ENCODE results near the gene ITGA2. TPM values are rescaled to one million over a fixed set of nuclear protein-coding genes. Genes with fewer than 3 reads are reported as not detected.

The ITGA2 gene
- total RNA-seq, 1 donor from 2014 or later = 4.7 TPM

DNA sequence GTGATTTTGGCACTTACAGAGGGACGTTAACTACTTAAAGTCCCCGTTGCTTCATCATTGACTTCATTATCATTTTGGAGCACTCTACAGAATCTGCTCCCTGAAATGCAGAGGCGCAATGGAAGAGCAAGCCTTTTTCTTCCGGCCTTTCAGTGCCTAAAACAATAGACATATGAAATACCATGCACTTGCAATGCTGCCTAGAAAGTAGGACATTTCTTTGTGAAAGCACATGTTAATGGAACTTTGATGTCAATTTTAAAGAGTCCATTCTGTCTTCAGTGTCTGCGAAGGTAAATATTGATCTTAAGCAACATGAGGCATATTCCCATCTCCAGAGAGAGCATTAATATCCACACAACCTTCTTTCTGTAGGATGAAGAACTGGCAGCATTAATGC, 36.3 kb downstream of the ITGA2 start:
- H3K9me3 Mint-ChIP-seq = no peaks in the 10 kb centered on the region
- H3K27ac Mint-ChIP-seq = no peak overlapping the region
- no peak for DNase-seq (ENCODE audit: low spot score in 2 of 2, unreplicated experiment in 2 of 2)
- no peak overlapping the region for H3K4me3 Mint-ChIP-seq
- TF ChIP-seq, protein P1, sequence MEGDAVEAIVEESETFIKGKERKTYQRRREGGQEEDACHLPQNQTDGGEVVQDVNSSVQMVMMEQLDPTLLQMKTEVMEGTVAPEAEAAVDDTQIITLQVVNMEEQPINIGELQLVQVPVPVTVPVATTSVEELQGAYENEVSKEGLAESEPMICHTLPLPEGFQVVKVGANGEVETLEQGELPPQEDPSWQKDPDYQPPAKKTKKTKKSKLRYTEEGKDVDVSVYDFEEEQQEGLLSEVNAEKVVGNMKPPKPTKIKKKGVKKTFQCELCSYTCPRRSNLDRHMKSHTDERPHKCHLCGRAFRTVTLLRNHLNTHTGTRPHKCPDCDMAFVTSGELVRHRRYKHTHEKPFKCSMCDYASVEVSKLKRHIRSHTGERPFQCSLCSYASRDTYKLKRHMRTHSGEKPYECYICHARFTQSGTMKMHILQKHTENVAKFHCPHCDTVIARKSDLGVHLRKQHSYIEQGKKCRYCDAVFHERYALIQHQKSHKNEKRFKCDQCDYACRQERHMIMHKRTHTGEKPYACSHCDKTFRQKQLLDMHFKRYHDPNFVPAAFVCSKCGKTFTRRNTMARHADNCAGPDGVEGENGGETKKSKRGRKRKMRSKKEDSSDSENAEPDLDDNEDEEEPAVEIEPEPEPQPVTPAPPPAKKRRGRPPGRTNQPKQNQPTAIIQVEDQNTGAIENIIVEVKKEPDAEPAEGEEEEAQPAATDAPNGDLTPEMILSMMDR (IDR thresholded peaks at IDR 0.05; ENCODE audit: unreplicated experiment) = no peak
- no peaks in the 10 kb centered on the region for H3K4me1 Mint-ChIP-seq
- no peaks in the 10 kb centered on the region for H3K36me3 Mint-ChIP-seq
- H3K27me3 Mint-ChIP-seq (ENCODE audit: low read depth) = no peaks in the 10 kb centered on the region

DNA sequence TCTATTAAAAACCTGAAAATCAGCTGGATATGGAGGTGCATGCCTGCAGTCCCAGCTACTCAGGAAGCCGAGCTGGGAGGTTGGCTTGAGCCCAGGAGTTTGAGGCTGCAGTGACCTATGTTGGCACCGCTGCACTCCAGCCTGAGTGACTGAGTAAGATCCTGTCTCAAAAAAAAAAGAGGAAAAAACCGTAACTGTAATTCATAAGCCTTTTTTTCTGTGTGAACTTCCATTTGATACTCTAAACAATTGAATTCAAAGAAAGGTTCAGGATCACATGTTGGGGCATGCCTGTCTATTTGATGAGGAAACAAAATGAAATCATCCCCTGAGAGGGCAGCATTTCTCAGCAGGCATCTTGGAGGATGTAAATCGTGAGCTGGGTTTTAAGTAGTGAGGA, 38.8 kb downstream of the ITGA2 start:
- Mint-ChIP-seq H3K27ac (no peak overlapping the region), H3K9me3 (no peaks in the 10 kb centered on the region), H3K4me1 (peaks cover 8% of the 10 kb centered on the region), H3K36me3 (no peaks in the 10 kb centered on the region), H3K27me3 (ENCODE audit: low read depth) (no peaks in the 10 kb centered on the region), H3K4me3 (no peak overlapping the region)
- no peak for DNase-seq (ENCODE audit: low spot score in 2 of 2, unreplicated experiment in 2 of 2)
- TF ChIP-seq, protein P1 (IDR thresholded peaks at IDR 0.05; ENCODE audit: unreplicated experiment) = no peak

DNA sequence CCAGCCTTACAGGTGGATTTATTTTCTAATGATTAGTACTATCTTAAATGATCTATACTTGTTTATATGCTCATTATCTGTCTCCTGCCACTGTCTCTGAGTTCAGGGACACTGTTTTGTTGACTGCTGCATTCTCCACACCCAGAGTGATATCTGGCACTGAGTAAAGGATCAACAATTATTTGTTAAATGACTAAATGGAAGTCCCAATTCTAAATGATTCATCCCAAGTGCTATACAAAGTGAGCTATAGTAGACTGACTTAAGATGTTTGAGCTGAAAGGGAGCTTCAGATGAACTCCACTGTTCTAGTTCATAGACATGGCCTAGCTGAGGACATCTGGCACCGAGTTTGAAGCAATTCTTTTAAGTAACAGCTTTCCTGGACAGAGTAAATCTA, 40.5 kb downstream of the ITGA2 start:
- TF ChIP-seq, protein P1 (IDR thresholded peaks at IDR 0.05; ENCODE audit: unreplicated experiment) = no peak
- peaks cover 11% of the 10 kb centered on the region for H3K4me1 Mint-ChIP-seq

DNA sequence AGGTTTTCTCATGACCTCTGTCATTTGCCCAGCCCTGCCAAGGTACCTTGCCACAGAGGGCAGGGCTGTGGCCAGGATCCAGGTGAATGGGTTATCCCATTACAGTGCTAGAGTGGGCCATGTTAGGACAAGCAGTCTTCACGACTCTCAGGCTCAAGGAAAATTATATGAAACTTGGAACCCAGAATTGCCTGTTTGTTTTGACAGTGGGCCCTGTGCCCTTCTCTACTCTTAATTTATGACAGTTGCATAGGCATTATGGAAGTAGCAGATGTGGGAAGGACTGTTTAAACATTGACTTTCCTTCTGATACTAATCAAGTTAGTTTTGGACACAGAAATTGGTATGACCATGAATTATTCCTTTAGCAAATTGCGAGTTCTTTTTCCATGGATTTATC, 41.7 kb downstream of the ITGA2 start:
- DNase-seq (ENCODE audit: low spot score in 2 of 2, unreplicated experiment in 2 of 2) = no peak
- no peaks in the 10 kb centered on the region for H3K9me3 Mint-ChIP-seq
- TF ChIP-seq, protein P1 (IDR thresholded peaks at IDR 0.05; ENCODE audit: unreplicated experiment) = no peak
- no peaks in the 10 kb centered on the region for H3K36me3 Mint-ChIP-seq
- no peaks in the 10 kb centered on the region for H3K27me3 Mint-ChIP-seq (ENCODE audit: low read depth)
- H3K4me3 Mint-ChIP-seq = no peak overlapping the region
- H3K27ac Mint-ChIP-seq = no peak overlapping the region
- peaks cover 16% of the 10 kb centered on the region for H3K4me1 Mint-ChIP-seq

More for the DNA sequence above, 40.5 kb downstream of the ITGA2 start:
- Mint-ChIP-seq H3K27me3 (ENCODE audit: low read depth) (no peaks in the 10 kb centered on the region), H3K27ac (no peak overlapping the region), H3K4me3 (no peak overlapping the region), H3K9me3 (no peaks in the 10 kb centered on the region), H3K36me3 (no peaks in the 10 kb centered on the region)
- no peak for DNase-seq (ENCODE audit: low spot score in 2 of 2, unreplicated experiment in 2 of 2)

DNA sequence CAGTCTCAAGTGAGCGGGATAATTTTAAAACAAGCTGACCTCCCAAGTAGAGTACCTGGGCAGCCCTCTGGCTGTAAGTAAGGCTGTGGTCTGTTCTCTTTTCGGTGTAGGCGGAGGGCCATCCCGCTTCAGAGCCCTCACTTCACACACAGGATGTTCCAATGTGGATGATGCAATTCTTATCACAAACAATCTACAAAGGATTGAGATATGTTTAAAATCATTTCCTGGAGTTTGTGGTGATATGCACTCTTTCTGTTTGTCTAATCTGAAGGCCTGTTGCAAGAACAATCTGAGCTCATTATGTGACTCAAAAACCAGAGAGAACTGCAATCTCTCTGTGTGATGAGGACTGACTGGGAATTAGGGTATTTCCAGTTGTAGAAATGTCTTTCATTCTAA, 42.5 kb downstream of the ITGA2 start:
- Mint-ChIP-seq H3K4me3 (no peak overlapping the region), H3K27me3 (ENCODE audit: low read depth) (no peaks in the 10 kb centered on the region), H3K4me1 (peaks cover 16% of the 10 kb centered on the region), H3K36me3 (no peaks in the 10 kb centered on the region), H3K9me3 (no peaks in the 10 kb centered on the region), H3K27ac (peak overlapping the region; percentile 2)
- DNase-seq (ENCODE audit: low spot score in 2 of 2, unreplicated experiment in 2 of 2) = no peak
- TF ChIP-seq, protein P1 (IDR thresholded peaks at IDR 0.05; ENCODE audit: unreplicated experiment) = no peak

DNA sequence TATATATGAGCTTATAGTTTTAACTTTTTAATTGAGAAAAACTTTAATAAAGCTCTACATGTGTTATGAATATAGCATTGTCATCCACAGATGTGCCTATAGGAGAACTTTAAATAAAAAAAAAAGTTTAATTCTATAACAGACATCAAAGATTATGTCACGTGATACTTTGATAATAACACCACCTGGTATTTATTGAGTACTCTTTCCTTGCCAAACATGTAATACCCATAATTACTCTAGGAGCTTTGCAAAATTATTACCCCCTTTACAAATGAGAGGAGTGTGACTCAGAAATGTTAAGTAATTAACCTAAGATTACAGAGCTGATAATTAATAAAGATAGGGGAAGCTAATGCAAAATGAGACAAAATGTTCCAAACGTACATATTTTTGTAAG, 43.0 kb downstream of the ITGA2 start:
- TF ChIP-seq, protein P1 (IDR thresholded peaks at IDR 0.05; ENCODE audit: unreplicated experiment) = no peak
- no peaks in the 10 kb centered on the region for H3K36me3 Mint-ChIP-seq
- no peaks in the 10 kb centered on the region for H3K9me3 Mint-ChIP-seq
- no peak for DNase-seq (ENCODE audit: low spot score in 2 of 2, unreplicated experiment in 2 of 2)
- H3K4me1 Mint-ChIP-seq = peaks cover 19% of the 10 kb centered on the region
- H3K27me3 Mint-ChIP-seq (ENCODE audit: low read depth) = no peaks in the 10 kb centered on the region
- no peak overlapping the region for H3K4me3 Mint-ChIP-seq
- no peak overlapping the region for H3K27ac Mint-ChIP-seq
